CD4-positive, alpha-beta T cell (primary cell): Measurements from ENCODE around the gene RPN2. TPM values are rescaled to one million over a fixed set of nuclear protein-coding genes. Genes with fewer than 3 reads are reported as not detected.

ENCODE experiments used
- ATAC-seq: fragments of 200-7000 bp; cut with Tn5 transposase; one replicate; pipeline ENCODE4 v1.10.0; 2022; ENCODE audit warnings: mild to moderate bottlenecking; ENCODE audit not compliant: poor library complexity
- CTCF ChIA-PET: fragments of 350-600 bp; sonication (Branson Sonifier 250); formaldehyde crosslinking; loops from one replicate; lab custom pipeline; 2021; ENCODE audit warnings: antibody characterized with exemption, inconsistent platforms; lab: Charles Lee
- POLR2A ChIA-PET: fragments of 350-600 bp; sonication (Branson Sonifier 250); formaldehyde crosslinking; loops from one replicate; lab custom pipeline; 2021; ENCODE audit warnings: antibody characterized with exemption, inconsistent platforms; lab: Charles Lee
- DNase-seq, 14 experiments: peaks; one replicate each; pipeline ENCODE4 v3.0.0-alpha.2; 2013 to 2020; ENCODE audit warnings: mixed read lengths in 2 of 14
- H3K27ac ChIP-seq, 2 donors: one replicate each; pipeline versions ENCODE4 v1.5.1 to v1.7.0; 2013; ENCODE audit warnings: low read length in 2 of 2, low read depth in 1 of 2, mild to moderate bottlenecking in 1 of 2
- H3K27me3 ChIP-seq, 2 experiments: 1 replicate in 1 of 2; 2 replicates in 1 of 2; pipeline versions ENCODE4 v1.6.1 to v1.7.0; 2013; ENCODE audit warnings: low read length in 2 of 2, control low read depth in 1 of 2, mild to moderate bottlenecking in 1 of 2, moderate library complexity in 1 of 2; ENCODE audit not compliant: insufficient read depth in 2 of 2, control insufficient read depth in 1 of 2
- H3K36me3 ChIP-seq: one replicate; pipeline ENCODE4 v1.6.1; 2013; ENCODE audit warnings: low read length, control low read depth; ENCODE audit not compliant: insufficient read depth
- H3K4me1 ChIP-seq: one replicate; pipeline ENCODE4 v1.6.1; 2013; ENCODE audit warnings: low read length, control low read depth; ENCODE audit not compliant: insufficient read depth
- H3K4me3 ChIP-seq: one replicate; pipeline ENCODE4 v1.5.1; 2013; ENCODE audit warnings: mild to moderate bottlenecking, low read length, moderate library complexity
- H3K9me3 ChIP-seq, 2 experiments: 1 replicate in 1 of 2; 2 replicates in 1 of 2; pipeline versions ENCODE4 v1.6.1 to v1.7.0; 2013; ENCODE audit warnings: low read length in 2 of 2, mild to moderate bottlenecking in 2 of 2, control low read depth in 1 of 2, moderate library complexity in 1 of 2; ENCODE audit not compliant: control insufficient read depth in 1 of 2, insufficient read depth in 1 of 2
- H3K27ac Mint-ChIP-seq: one replicate; pipeline ENCODE4 v1.8.0; 2020; ENCODE audit warnings: mixed read lengths
- H3K27me3 Mint-ChIP-seq: one replicate; pipeline ENCODE4 v1.8.0; 2021; ENCODE audit warnings: mixed read lengths
- H3K36me3 Mint-ChIP-seq: one replicate; pipeline ENCODE4 v1.8.0; 2021; ENCODE audit warnings: low read depth, mixed read lengths
- H3K4me1 Mint-ChIP-seq: one replicate; pipeline ENCODE4 v1.8.0; 2021; ENCODE audit warnings: low read depth, mixed read lengths
- H3K4me3 Mint-ChIP-seq: one replicate; pipeline ENCODE4 v1.8.0; 2020; ENCODE audit warnings: mild to moderate bottlenecking, mixed read lengths
- H3K9me3 Mint-ChIP-seq: one replicate; pipeline ENCODE4 v1.8.0; 2020; ENCODE audit warnings: mixed read lengths
- CTCF ChIP-seq: fragments of 200-600 bp; IDR thresholded peaks from one replicate; pipeline ENCODE4 v1.8.0; 2022; ENCODE audit warnings: antibody characterized with exemption, mild to moderate bottlenecking
- intact Hi-C, 2 experiments: fragments of 100-400 bp; cut with DNase I in 1 of 2; cut with micrococcal nuclease in 1 of 2; formaldehyde crosslinking; loops; one replicate each; pipeline versions ENCODE4 v1.15.1 to v1.9.0; 2023 to 2025; cut with DNase I, micrococcal nuclease
- total RNA-seq, 174 experiments: library from RNA in 2 of 174; stranded (reverse) in 2 of 174; gene quantifications; one replicate each; pipeline ENCODE4 v1.2.3 and lab custom pipeline; 2021 to 2026

RPN2 gene
- total RNA-seq, 2 experiments from 2014 or later: 62.8 to 65.8 TPM

- ChIA-PET POLR2A (no interaction called here), CTCF (no interaction called here)
Measured at GRCh38 chr20:37226889-37227288, 47.8 kb downstream of the RPN2 start.

GRCh38 chr20:37228082-37228481 lies 49.0 kb downstream of the RPN2 start:
- TF ChIP-seq CTCF: no peak
- ATAC-seq (no peak), DNase-seq (no peak)
- H3K36me3 Mint-ChIP-seq: peaks cover 96% of the 10 kb centered on the region
- no peak overlapping the region for H3K4me3 Mint-ChIP-seq
- Histone ChIP-seq H3K27me3 (no peaks in the 10 kb centered on the region), H3K4me1 (no peaks in the 10 kb centered on the region), H3K36me3 (peaks cover 99% of the 10 kb centered on the region), H3K27ac (no peak overlapping the region), H3K9me3 (no peaks in the 10 kb centered on the region), H3K4me3 (no peak overlapping the region)
- ChIA-PET POLR2A (no interaction called here), CTCF (no interaction called here)
- no peak overlapping the region for H3K27ac Mint-ChIP-seq
- no peaks in the 10 kb centered on the region for H3K9me3 Mint-ChIP-seq
- intact Hi-C loops: no loop called here
- H3K27me3 Mint-ChIP-seq: no peaks in the 10 kb centered on the region
- no peaks in the 10 kb centered on the region for H3K4me1 Mint-ChIP-seq

More at GRCh38 chr20:37226889-37227288, 47.8 kb downstream of the RPN2 start:
- Mint-ChIP-seq H3K4me1 (no peaks in the 10 kb centered on the region), H3K27me3 (no peaks in the 10 kb centered on the region), H3K36me3 (peaks cover 96% of the 10 kb centered on the region), H3K9me3 (no peaks in the 10 kb centered on the region), H3K4me3 (no peak overlapping the region), H3K27ac (no peak overlapping the region)
- intact Hi-C loops: no loop called here
- no peak for ATAC-seq
- H3K4me1 ChIP-seq: no peaks in the 10 kb centered on the region
- H3K9me3 ChIP-seq: no peaks in the 10 kb centered on the region
- no peak overlapping the region for H3K4me3 ChIP-seq
- H3K36me3 ChIP-seq: peaks cover 95% of the 10 kb centered on the region
- H3K27me3 ChIP-seq: no peaks in the 10 kb centered on the region
- H3K27ac ChIP-seq: no peak overlapping the region
- no peak for DNase-seq
- TF ChIP-seq CTCF: no peak

- H3K9me3 ChIP-seq: no peaks in the 10 kb centered on the region
- no peaks in the 10 kb centered on the region for H3K9me3 Mint-ChIP-seq
Measured at GRCh38 chr20:37228656-37229055, 49.5 kb downstream of the RPN2 start.

More at GRCh38 chr20:37228656-37229055, 49.5 kb downstream of the RPN2 start:
- Mint-ChIP-seq H3K4me3 (no peak overlapping the region), H3K36me3 (peaks cover 96% of the 10 kb centered on the region), H3K27ac (no peak overlapping the region), H3K27me3 (no peaks in the 10 kb centered on the region), H3K4me1 (no peaks in the 10 kb centered on the region)
- DNase-seq: no peak
- TF ChIP-seq CTCF: no peak
- intact Hi-C loops: no loop called here
- H3K27me3 ChIP-seq: no peaks in the 10 kb centered on the region
- POLR2A ChIA-PET: no interaction called here
- no peaks in the 10 kb centered on the region for H3K4me1 ChIP-seq
- H3K27ac ChIP-seq: no peak overlapping the region
- ATAC-seq: no peak
- CTCF ChIA-PET: interaction anchor here (1.4 kb wide), 1 partner anchor 33 kb away, joined by 3 read pairs; no protein-coding TSS in a partner anchor
- H3K4me3 ChIP-seq: no peak overlapping the region
- peaks cover 100% of the 10 kb centered on the region for H3K36me3 ChIP-seq
